Left ventricle myocardium inferior (tissue), 1 donor: ENCODE data around the gene LHX2. TPM values are rescaled to one million over a fixed set of nuclear protein-coding genes. Genes with fewer than 3 reads are reported as not detected.

ENCODE experiments used
- DNase-seq: peaks from one replicate; pipeline ENCODE4 v3.0.0-alpha.2; 2020
- H3K27ac ChIP-seq: fragments of 200-600 bp; replicated peaks from 2 replicates; pipeline ENCODE4 v1.8.0; 2021
- H3K27me3 ChIP-seq: fragments of 200-600 bp; 2 replicates; pipeline ENCODE4 v1.8.0; 2021; ENCODE audit warnings: low read depth
- H3K36me3 ChIP-seq: fragments of 200-600 bp; 2 replicates; pipeline ENCODE4 v1.8.0; 2021
- H3K4me1 ChIP-seq: fragments of 200-600 bp; 2 replicates; pipeline ENCODE4 v1.8.0; 2021
- H3K4me3 ChIP-seq: fragments of 200-600 bp; 2 replicates; pipeline ENCODE4 v1.8.0; 2021; ENCODE audit warnings: mild to moderate bottlenecking, moderate library complexity
- H3K9me3 ChIP-seq: fragments of 200-600 bp; replicated peaks from 2 replicates; pipeline ENCODE4 v1.8.0; 2021
- intact Hi-C: fragments of 100-400 bp; cut with micrococcal nuclease; formaldehyde crosslinking; loops from one replicate; pipeline ENCODE4 v1.11.0; 2022
- total RNA-seq: library from RNA; stranded (reverse); fragmentation: NEBNext Ultra II Directional; extraction: Animal tissue kit (Norgen Biotek cat#: 25700); gene quantifications from one replicate; pipeline ENCODE4 v1.2.1, GENCODE V29; 2021
- TF ChIP-seq, protein P1 (sequence below): fragments of 200-600 bp; IDR thresholded peaks from 2 replicates; pipeline ENCODE4 v1.8.0; 2021; ENCODE audit warnings: antibody characterized with exemption, mild to moderate bottlenecking, borderline replicate concordance
- donor health status: DM: no; HTN: yes; CAD: no; lungs with severe emphysema.

LHX2 gene
- total RNA-seq, 1 donor from 2014 or later, result not detected

DNA sequence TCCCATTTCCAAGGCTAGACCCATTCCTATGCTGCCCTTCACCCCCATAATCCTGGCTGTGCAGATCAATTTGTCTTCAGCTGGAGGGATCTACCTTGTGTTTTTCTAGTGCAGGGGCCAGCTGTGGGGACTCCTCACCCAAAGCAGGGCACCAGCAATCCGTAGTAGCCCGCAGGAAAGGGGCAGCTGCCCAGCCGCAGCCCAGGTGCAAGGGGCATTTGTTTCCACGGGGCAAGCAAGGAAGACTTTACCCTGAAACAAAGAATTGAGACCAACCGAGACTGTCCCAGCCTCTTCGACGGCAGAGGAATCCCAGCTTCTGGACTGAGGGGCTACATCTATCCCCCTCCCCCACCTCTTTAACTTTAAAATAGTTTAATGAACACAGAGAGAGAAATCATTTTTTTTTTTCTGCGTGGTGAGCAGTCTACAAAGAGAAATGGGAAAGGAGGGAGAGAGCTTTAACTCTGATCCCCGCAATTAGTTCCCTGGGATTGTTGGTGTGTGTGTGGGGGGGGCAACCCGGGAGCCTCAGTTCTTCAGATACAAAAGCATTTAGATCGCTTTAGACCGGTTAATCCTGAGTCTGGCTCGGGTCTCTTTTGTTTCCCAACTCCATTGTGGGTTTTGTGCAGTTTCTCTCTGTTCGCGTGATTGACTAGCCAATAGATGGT is 10.6 kb upstream of the LHX2 start:
- H3K36me3 ChIP-seq, result no peaks in the 10 kb centered on the region
- TF ChIP-seq, protein P1, sequence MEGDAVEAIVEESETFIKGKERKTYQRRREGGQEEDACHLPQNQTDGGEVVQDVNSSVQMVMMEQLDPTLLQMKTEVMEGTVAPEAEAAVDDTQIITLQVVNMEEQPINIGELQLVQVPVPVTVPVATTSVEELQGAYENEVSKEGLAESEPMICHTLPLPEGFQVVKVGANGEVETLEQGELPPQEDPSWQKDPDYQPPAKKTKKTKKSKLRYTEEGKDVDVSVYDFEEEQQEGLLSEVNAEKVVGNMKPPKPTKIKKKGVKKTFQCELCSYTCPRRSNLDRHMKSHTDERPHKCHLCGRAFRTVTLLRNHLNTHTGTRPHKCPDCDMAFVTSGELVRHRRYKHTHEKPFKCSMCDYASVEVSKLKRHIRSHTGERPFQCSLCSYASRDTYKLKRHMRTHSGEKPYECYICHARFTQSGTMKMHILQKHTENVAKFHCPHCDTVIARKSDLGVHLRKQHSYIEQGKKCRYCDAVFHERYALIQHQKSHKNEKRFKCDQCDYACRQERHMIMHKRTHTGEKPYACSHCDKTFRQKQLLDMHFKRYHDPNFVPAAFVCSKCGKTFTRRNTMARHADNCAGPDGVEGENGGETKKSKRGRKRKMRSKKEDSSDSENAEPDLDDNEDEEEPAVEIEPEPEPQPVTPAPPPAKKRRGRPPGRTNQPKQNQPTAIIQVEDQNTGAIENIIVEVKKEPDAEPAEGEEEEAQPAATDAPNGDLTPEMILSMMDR, result no peak
- no peaks in the 10 kb centered on the region for H3K9me3 ChIP-seq
- H3K27me3 ChIP-seq, result peaks cover 97% of the 10 kb centered on the region
- peaks cover 20% of the 10 kb centered on the region for H3K4me1 ChIP-seq
- DNase-seq, result no peak
- H3K27ac ChIP-seq, result no peak overlapping the region
- intact Hi-C loops, result no loop called here
- no peak overlapping the region for H3K4me3 ChIP-seq

DNA sequence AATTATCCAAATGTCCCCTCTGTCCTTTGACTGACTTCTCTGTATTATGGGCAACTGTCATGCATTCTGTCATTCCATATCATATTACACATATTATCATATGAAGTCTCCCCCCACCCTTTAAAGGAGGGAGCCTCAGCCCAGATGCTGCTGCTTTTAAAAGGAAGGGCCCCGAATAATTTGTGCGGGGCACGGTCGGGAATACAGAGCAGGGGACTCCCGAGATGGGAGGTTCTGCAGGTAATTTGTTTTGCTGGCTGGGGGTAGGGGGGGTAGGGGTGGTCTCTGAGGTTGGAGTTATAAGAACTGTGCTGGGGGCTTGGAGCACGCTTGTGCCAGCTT is 10.1 kb upstream of the LHX2 start:
- H3K9me3 ChIP-seq, result no peaks in the 10 kb centered on the region
- peaks cover 97% of the 10 kb centered on the region for H3K27me3 ChIP-seq
- no peak for DNase-seq
- peaks cover 20% of the 10 kb centered on the region for H3K4me1 ChIP-seq
- TF ChIP-seq, protein P1, result no peak
- intact Hi-C loops, result no loop called here
- no peak overlapping the region for H3K27ac ChIP-seq
- H3K36me3 ChIP-seq, result no peaks in the 10 kb centered on the region
- H3K4me3 ChIP-seq, result no peak overlapping the region

DNA sequence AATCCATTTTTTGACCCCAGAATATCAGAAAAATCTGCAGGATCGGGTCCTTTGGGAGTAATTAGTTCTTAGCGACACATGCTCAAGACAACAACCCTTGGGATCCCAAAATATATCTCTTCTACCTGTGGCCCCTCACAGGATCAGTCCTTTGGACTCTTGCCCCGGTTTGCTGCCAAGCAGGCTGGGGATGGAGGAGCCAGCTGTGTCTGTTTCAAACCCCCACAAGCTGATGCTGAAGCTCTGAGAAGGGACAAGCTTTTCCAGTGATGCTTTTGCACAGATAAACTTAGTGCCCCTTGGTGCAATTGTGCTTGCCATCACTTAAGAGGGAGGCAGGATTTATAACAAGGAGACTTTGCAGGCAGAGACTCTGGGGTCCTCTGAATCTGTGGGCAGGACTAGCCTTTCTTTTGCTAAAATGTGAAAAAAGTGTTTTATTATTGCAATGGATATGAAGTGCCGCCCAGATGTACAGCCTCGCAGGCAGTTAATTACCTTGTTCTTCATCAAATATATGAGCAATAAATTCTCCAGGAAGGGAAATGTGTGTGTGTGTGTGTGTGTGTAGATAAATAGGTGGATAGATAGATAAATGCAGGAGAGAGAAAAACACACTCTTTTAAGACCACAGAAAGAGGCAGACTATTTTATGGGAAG is 9.6 kb upstream of the LHX2 start:
- TF ChIP-seq, protein P1, result no peak
- no peak for DNase-seq
- peaks cover 20% of the 10 kb centered on the region for H3K4me1 ChIP-seq
- H3K27me3 ChIP-seq, result peaks cover 97% of the 10 kb centered on the region
- no peaks in the 10 kb centered on the region for H3K9me3 ChIP-seq
- intact Hi-C loops, result no loop called here
- no peaks in the 10 kb centered on the region for H3K36me3 ChIP-seq
- H3K27ac ChIP-seq, result no peak overlapping the region
- H3K4me3 ChIP-seq, result no peak overlapping the region

DNA sequence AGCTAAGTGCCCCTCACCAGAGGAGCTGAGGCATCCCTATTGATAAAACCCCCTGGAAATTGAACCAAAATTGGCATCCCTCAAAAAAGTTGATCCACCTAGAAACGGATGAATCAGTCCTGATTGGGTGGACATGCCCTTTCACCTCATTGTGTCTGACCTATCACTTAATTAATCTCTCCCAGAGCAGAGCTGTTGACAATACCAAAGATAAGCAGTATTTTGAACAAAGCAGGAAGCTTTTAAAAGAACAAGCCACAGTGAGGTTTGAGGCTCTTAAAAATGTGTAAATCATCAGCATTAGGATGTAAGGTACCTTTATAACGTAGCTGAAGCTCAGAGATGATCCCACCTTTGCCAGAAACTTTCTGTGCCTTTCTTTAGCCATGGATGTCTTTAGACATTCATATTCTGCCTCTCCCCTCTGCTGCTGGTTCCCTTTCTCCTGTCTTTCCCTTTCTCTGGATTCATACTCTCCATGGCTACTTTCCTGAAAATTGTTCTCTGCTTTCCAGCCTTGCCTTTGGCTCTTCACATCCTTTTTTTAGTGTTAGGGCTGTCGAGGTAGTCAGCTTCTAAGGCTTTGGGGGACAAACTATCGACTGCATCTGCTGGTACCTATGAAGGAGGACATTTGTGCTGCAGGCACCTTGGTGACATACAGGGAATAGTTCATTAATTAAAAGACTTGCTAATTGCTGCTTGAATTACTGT is 7.8 kb upstream of the LHX2 start:
- H3K36me3 ChIP-seq, result no peaks in the 10 kb centered on the region
- H3K4me1 ChIP-seq, result peaks cover 17% of the 10 kb centered on the region
- no peak overlapping the region for H3K4me3 ChIP-seq
- peaks cover 97% of the 10 kb centered on the region for H3K27me3 ChIP-seq
- intact Hi-C loops, result no loop called here
- H3K9me3 ChIP-seq, result no peaks in the 10 kb centered on the region
- TF ChIP-seq, protein P1, result no peak
- no peak for DNase-seq
- no peak overlapping the region for H3K27ac ChIP-seq

DNA sequence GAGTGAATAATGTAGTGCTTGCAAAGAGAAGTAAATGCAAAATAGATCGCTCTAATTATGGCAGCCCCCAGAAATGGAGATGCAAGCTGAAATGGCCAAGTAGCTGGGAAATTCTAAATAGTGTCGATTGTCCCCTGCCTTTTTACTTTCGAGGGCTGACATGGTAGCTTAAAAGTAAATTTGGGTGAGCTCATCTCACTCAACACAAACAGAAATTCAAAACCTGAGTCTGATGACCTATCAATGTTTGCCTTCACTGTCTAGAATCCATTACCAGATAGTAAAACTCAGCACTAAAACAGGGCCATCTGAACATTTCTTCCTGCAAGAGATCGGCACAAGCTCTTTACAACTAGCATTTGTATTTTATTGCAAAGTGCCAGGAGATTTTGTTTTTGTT is 7.0 kb upstream of the LHX2 start:
- TF ChIP-seq, protein P1, result no peak
- intact Hi-C loops, result no loop called here
- peaks cover 17% of the 10 kb centered on the region for H3K4me1 ChIP-seq
- H3K4me3 ChIP-seq, result no peak overlapping the region
- no peak overlapping the region for H3K27ac ChIP-seq
- H3K36me3 ChIP-seq, result no peaks in the 10 kb centered on the region
- peaks cover 100% of the 10 kb centered on the region for H3K27me3 ChIP-seq
- no peaks in the 10 kb centered on the region for H3K9me3 ChIP-seq
- DNase-seq, result no peak
